HG02759 (cell line): Measurements from ENCODE around the gene CCDC30.
"Not testable (repeated sequence)": the region's sequence is repeated elsewhere in the genome, so short reads cannot be mapped to it uniquely, and the experiment has no call there.

ENCODE experiments used
- ATAC-seq: cut with Tn5 transposase; IDR thresholded peaks from one replicate; pipeline ENCODE4 v1.9.1; 2021; ENCODE audit warnings: mild to moderate bottlenecking, moderate library complexity; ENCODE audit not compliant: unreplicated experiment

CCDC30 gene

GRCh38 chr1:42450061-42450460 lies 13.0 kb upstream of the CCDC30 start:
- no peak for ATAC-seq

GRCh38 chr1:42453386-42453785 lies 9.7 kb upstream of the CCDC30 start:
- no peak for ATAC-seq

DNA sequence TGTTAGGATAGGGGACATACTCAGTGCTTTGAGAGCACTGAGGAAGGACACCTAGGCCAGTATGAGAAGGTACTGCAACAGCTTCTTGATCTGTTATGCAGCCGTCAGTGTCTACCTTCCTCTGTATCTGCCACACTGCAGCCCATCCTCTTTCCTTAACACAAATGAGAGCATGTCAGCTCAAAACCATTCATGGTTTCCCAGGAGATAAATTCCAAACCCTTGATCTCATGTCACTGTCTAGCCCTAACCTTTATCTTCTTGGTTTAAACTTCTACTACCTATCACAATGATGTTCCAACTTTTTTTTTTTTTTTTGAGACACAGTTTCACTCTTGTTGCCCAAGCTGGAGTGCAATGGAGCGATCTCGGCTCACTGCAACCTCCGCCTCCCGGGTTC lies 8.7 kb upstream of the CCDC30 start:
- no peak for ATAC-seq

DNA sequence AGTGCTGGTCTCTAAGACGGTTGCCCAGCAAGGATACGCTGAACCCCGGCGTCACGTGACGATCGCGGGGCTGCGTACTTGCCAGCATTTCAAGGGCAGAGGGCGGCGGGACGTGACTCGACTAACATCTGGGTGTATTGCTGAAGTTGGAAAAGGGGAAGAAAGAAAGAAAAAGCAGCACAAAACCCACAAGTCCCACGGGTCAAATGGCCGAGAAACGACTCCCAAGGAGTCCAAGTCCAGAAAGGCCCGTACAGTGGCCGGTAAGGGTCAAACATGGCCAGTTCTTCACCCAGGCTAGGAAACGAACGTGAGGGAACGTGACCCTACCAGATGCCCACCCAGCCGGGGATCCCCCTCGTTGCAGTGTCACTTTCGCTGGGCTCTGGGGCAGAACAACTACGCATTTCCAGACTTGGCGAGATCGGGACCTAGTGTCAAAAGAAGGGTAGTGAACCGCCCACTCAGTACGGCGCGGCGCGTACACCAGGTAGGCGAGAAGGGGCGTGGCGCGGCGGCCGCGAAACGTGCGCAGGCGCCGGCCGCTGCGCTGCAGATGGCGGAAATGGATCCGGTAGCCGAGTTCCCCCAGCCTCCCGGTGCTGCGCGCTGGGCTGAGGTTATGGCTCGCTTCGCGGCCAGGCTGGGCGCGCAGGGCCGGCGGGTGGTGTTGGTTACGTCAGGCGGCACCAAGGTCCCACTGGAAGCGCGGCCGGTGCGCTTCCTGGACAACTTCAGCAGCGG lies 6.9 kb upstream of the CCDC30 start, which contains the start of the genes PPCS and ZMYND12:
Gene PPCS, plus strand, starts transcription at position 534 of the 744 bp plus-strand sequence. Its CDS starts 23 bp downstream, at position 557.
Gene ZMYND12, minus strand, starts transcription at position 13 of the 744 bp plus-strand sequence. CDS start 25 bp downstream, outside the sequence.
- ATAC-seq = peak; percentile 87

DNA sequence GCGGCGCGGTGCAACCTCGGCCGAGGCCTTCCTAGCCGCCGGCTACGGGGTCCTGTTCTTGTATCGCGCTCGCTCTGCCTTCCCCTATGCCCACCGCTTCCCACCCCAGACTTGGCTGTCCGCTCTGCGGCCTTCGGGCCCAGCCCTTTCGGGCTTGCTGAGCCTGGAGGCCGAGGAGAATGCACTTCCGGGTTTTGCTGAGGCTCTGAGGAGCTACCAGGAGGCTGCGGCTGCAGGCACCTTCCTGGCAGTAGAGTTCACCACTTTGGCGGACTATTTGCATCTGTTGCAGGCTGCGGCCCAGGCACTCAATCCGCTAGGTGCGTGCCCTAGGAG lies 6.4 kb upstream of the CCDC30 start:
- peak; percentile 45 for ATAC-seq

GRCh38 chr1:42461196-42461595 lies 1.9 kb upstream of the CCDC30 start:
- ATAC-seq = no peak

- ATAC-seq = no peak
These were observed 835 bp downstream of the CCDC30 start for GRCh38 chr1:42463921-42464320.

DNA sequence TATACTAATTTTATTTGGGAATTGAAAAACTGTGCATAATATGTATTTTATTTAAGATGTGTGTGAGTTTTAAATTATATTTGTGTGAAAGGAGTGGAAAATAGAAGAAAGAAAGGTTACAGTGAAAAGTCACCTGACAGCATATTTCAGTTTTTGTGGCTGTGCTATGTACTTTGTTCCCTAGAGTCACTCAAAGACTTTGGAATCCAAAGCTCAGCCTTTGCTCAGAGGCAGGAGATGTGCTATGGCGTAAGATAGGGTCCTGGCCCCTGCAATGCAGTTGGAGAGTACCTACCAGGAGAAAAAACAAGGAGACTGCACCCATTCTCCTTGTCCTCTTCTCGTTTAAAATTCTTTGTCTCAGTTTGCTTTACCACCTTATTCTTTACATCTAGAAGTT lies 2.9 kb downstream of the CCDC30 start:
- ATAC-seq = no peak

GRCh38 chr1:42469727-42470126 lies 6.6 kb downstream of the CCDC30 start:
- no peak for ATAC-seq

GRCh38 chr1:42476605-42477004 lies 13.5 kb downstream of the CCDC30 start:
- ATAC-seq = no peak

- not testable (repeated sequence) for ATAC-seq
These were observed 14.3 kb downstream of the CCDC30 start for GRCh38 chr1:42477354-42477753.

DNA sequence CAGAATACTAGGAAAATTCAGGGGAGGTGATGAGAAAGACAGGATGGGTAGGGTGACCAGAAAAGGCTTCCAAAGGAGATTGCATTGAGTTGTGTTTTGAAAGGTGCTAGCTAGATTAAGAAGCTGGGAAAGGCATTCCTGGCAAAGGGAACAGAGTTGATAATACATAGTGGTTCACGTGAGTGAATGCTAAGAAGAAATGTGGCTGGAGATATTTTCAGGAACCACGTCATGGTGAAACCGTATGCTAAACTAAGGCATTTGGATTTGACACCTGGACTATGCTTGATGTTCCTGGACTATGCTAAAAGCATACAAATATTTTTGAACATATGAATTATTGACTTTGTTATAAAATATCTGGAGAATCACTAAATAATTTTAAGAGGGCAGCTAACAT lies 14.7 kb downstream of the CCDC30 start:
- no peak for ATAC-seq

GRCh38 chr1:42479621-42480020 lies 16.5 kb downstream of the CCDC30 start:
- no peak for ATAC-seq

DNA sequence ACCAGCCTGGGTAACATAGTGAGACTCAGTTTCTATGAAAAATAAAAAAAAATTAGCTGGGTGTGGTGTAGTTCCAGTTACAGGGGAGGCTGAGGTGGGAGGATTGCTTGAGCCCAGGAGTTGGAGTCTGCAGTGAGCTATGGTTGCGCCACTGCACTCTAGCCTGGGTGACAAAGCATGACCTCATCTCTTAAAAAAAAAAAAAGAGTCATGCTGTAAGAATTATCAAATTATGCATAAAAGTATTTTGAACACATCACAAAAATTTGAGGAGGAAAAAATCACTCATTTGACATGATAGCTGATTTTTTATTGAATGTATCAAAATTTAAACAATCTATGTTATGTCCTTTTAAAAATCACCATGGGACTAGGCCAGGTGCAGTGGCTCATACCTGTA lies 17.8 kb downstream of the CCDC30 start:
- no peak for ATAC-seq

DNA sequence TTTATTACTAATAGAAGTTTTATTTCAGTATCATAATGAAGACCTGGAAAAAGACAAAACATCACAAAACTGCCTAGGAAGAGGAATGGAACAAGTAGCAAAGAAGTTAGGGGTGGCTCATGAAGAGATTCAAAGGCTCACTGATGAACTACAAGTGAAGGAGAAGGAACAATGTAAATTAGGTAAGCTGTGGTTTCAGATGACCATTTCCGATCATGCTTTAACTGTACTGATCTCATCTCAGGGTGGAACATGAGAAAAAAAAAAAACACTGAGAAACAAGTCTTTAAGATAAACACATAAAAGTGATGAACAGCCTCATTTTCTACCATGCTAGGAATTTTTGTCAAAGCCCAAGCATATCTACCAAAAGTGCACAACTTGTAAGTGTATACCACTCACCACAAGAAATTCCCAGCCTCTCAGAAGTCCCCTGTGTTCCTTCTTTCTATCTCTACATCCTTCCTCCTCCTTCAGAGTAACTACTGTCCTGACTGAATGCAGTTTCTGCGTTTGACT lies 19.6 kb downstream of the CCDC30 start:
- no peak for ATAC-seq

- ATAC-seq = no peak
These were observed 21.3 kb downstream of the CCDC30 start for GRCh38 chr1:42484382-42484781.

DNA sequence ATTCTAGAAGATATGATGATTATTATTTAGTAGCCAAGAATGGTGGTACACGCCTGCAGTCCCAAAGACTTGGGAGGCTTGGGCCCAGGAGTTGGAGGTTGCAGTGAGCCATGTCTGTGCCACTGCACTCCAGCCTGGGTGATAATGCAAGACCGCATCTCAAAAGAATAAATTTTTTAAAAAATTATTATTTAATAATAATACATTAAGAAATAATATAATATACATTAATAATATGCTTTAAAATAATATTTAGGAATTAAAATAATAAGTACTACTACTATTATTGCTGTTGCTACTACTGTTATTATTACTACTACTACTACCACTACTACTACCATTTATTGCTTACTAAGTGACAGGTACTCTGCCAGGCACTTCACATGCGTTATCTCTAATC lies 27.2 kb downstream of the CCDC30 start:
- ATAC-seq = no peak

DNA sequence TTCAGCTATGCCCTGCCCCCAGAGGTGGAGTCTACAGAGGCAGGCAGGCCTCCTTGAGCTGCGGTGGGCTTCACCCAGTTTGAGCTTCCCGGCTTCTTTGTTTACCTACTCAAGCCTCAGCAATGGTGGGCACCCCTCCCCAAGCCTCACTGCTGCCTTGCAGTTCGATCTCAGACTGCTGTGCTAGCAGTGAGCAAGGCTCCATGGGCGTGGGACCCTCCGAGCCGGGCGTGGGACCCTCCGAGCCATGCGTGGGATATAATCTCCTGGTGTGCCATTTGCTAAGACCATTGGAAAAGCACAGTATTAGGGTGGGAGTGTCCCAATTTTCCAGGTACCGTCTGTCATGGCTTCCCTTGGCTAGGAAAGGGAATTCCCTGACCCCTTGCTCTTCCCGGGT lies 38.9 kb downstream of the CCDC30 start:
- ATAC-seq = not testable (repeated sequence)

GRCh38 chr1:42504535-42505128 lies 41.5 kb downstream of the CCDC30 start:
- no peak for ATAC-seq

DNA sequence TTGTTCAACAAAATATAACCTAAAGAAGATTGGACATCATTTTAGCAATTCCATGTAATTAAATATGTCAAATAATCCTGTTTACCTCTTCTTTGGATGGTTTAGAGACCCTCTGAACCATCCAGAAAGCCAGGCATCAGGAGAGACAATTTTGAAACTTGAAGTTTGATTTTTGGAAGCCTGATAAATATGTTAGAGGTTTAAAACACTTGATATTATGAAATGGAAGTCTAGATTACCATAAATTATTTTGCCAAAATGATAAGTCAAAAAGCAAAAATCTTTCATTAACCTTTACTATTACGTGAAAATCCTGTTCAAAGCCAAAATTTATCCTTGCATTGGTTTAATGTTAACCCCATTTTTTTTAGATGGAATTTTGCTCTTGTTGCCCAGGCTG lies 43.5 kb downstream of the CCDC30 start:
- ATAC-seq = no peak

DNA sequence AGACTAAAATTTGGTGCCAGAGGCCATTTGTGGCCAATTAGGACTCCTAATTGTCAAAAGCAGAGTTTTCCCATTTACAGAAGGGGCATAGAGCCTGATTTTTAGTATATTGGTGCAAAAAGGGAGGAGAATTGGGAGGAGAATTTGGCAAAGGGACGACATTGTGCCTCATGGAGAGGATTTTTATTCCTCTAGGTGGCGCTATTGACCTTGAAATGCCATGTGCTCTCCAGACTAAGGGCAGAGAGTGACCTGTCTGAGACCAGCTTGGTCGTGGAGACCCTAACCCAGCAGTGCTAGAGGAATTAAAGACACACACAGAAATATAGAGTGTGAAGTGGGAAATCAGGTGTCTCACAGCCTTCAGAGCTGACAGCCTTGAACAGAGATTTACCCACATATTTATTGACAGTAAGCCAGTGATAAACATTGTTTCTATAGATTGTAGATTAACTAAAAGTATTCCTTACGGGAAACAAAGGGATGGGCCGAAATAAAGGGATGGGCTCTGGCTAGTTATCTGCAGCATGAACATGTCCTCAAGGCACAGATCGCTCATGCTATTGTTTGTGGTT lies 48.6 kb downstream of the CCDC30 start:
- not testable (repeated sequence) for ATAC-seq

DNA sequence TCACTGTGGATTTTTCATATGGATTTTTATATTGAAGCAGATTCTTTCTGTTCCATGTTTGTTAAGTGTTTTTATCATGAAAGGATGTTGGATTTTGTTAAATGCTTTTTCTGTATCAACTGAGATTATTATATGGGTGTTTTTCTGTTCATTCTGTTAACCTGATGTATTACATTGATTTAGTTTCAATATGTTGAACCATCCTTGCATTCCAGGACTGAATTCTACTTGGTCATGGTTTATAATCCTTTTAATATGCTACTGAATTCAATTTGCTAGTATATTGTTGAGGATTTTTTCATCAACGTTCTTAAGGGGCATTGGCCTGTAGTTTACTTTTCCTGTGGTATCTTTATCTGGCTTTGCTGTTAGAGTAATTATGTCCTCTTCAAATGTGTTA lies 55.8 kb downstream of the CCDC30 start:
- ATAC-seq = no peak
